HG03196 (cell line): ENCODE measurements around the gene TBX5.
"Not testable (repeated sequence)": the region's sequence is repeated elsewhere in the genome, so short reads cannot be mapped to it uniquely, and the experiment has no call there.

ENCODE experiments used
- ATAC-seq: cut with Tn5 transposase; IDR thresholded peaks from one replicate; pipeline ENCODE4 v1.9.1; 2021; ENCODE audit not compliant: unreplicated experiment

TBX5 gene

GRCh38 chr12:114391088-114391487 is 14.9 kb downstream of the TBX5 start:
- ATAC-seq, result no peak

- ATAC-seq, result no peak
Observed at GRCh38 chr12:114384739-114385138, 21.2 kb downstream of the TBX5 start.

- no peak for ATAC-seq
Observed at GRCh38 chr12:114381177-114381576, 24.8 kb downstream of the TBX5 start.

- no peak for ATAC-seq
Observed at GRCh38 chr12:114371733-114372132, 34.2 kb downstream of the TBX5 start.

GRCh38 chr12:114371250-114371649 is 34.7 kb downstream of the TBX5 start:
- no peak for ATAC-seq

GRCh38 chr12:114368685-114369452 is 37.1 kb downstream of the TBX5 start:
- no peak for ATAC-seq

GRCh38 chr12:114361992-114362391 is 44.0 kb downstream of the TBX5 start:
- no peak for ATAC-seq

GRCh38 chr12:114361545-114361944 is 44.4 kb downstream of the TBX5 start:
- ATAC-seq, result no peak

- no peak for ATAC-seq
Observed at GRCh38 chr12:114360485-114360884, 45.5 kb downstream of the TBX5 start.

- ATAC-seq, result no peak
Observed at GRCh38 chr12:114355389-114356088, 50.4 kb downstream of the TBX5 start.

GRCh38 chr12:114349239-114349638 is 56.7 kb downstream of the TBX5 start:
- ATAC-seq, result not testable (repeated sequence)

GRCh38 chr12:114347861-114348260 is 58.1 kb downstream of the TBX5 start:
- no peak for ATAC-seq

- ATAC-seq, result no peak
Observed at GRCh38 chr12:114344831-114345230, 61.1 kb downstream of the TBX5 start.

- ATAC-seq, result no peak
Observed at GRCh38 chr12:114344303-114344663, 61.7 kb downstream of the TBX5 start.

- no peak for ATAC-seq
Observed at GRCh38 chr12:114343585-114344302, 62.2 kb downstream of the TBX5 start.

GRCh38 chr12:114342656-114343055 is 63.3 kb downstream of the TBX5 start:
- ATAC-seq, result no peak

GRCh38 chr12:114341635-114342034 is 64.3 kb downstream of the TBX5 start:
- ATAC-seq, result no peak

GRCh38 chr12:114340231-114340630 is 65.7 kb downstream of the TBX5 start:
- no peak for ATAC-seq

- ATAC-seq, result no peak
Observed at GRCh38 chr12:114339626-114340025, 66.3 kb downstream of the TBX5 start.

GRCh38 chr12:114335607-114336006 is 70.3 kb downstream of the TBX5 start:
- no peak for ATAC-seq

GRCh38 chr12:114334395-114334794 is 71.5 kb downstream of the TBX5 start:
- ATAC-seq, result no peak

- ATAC-seq, result no peak
Observed at GRCh38 chr12:114328292-114328691, 77.7 kb downstream of the TBX5 start.
